Endothelial cell (in vitro differentiated cells): Measurements from ENCODE around the gene UACA. TPM values are rescaled to one million over a fixed set of nuclear protein-coding genes. Genes with fewer than 3 reads are reported as not detected.

Experiments
- DNase-seq: peaks from one replicate; pipeline ENCODE4 v3.0.0; 2021; ENCODE audit warnings: low spot score
- H3K27ac Mint-ChIP-seq: one replicate; pipeline ENCODE4 v1.8.0; 2021; ENCODE audit warnings: mixed read lengths, inconsistent platforms; ENCODE audit not compliant: unreplicated experiment
- H3K27me3 Mint-ChIP-seq: one replicate; pipeline ENCODE4 v1.8.0; 2021; ENCODE audit warnings: mild to moderate bottlenecking, moderate library complexity, mixed read lengths, inconsistent platforms; ENCODE audit not compliant: unreplicated experiment
- H3K36me3 Mint-ChIP-seq: one replicate; pipeline ENCODE4 v1.8.0; 2021; ENCODE audit warnings: mild to moderate bottlenecking, low read depth, mixed read lengths, inconsistent platforms; ENCODE audit not compliant: unreplicated experiment
- H3K4me1 Mint-ChIP-seq: one replicate; pipeline ENCODE4 v1.8.0; 2021; ENCODE audit warnings: mild to moderate bottlenecking, mixed read lengths, inconsistent platforms; ENCODE audit not compliant: unreplicated experiment
- H3K4me3 Mint-ChIP-seq: one replicate; pipeline ENCODE4 v1.8.0; 2021; ENCODE audit warnings: mild to moderate bottlenecking, mixed read lengths, inconsistent platforms; ENCODE audit not compliant: unreplicated experiment
- H3K9me3 Mint-ChIP-seq: one replicate; pipeline ENCODE4 v1.8.0; 2021; ENCODE audit warnings: mixed read lengths, inconsistent platforms; ENCODE audit not compliant: unreplicated experiment
- CTCF ChIP-seq: fragments of 200-600 bp; sonication (generic); IDR thresholded peaks from one replicate; pipeline ENCODE4 v1.5.0; 2021; ENCODE audit warnings: antibody characterized with exemption; ENCODE audit not compliant: unreplicated experiment
- total RNA-seq: library from RNA; stranded (reverse); fragmentation: NEBNext Ultra II Directional; extraction: Animal tissue kit (Norgen Biotek cat#: 25700); gene quantifications from one replicate; pipeline ENCODE4 v1.2.1, GENCODE V29; 2021; ENCODE audit not compliant: unreplicated experiment

UACA gene
- total RNA-seq, 1 donor from 2014 or later: 34.2 TPM

- Mint-ChIP-seq H3K36me3 (no peaks in the 10 kb centered on the region), H3K9me3 (no peaks in the 10 kb centered on the region), H3K27me3 (no peaks in the 10 kb centered on the region), H3K27ac (no peak overlapping the region), H3K4me1 (peaks cover 3% of the 10 kb centered on the region), H3K4me3 (no peak overlapping the region)
- no peak for DNase-seq
- no peak for TF ChIP-seq CTCF
These were observed 25.9 kb upstream of the UACA start for GRCh38 chr15:70789213-70789612.

- Mint-ChIP-seq H3K4me1 (peaks cover 3% of the 10 kb centered on the region), H3K36me3 (no peaks in the 10 kb centered on the region), H3K27ac (no peak overlapping the region), H3K4me3 (no peak overlapping the region), H3K27me3 (no peaks in the 10 kb centered on the region), H3K9me3 (no peaks in the 10 kb centered on the region)
- no peak for TF ChIP-seq CTCF
- no peak for DNase-seq
These were observed 25.0 kb upstream of the UACA start for GRCh38 chr15:70788114-70789049.

- Mint-ChIP-seq H3K36me3 (no peaks in the 10 kb centered on the region), H3K9me3 (no peaks in the 10 kb centered on the region), H3K4me1 (no peaks in the 10 kb centered on the region), H3K4me3 (no peak overlapping the region), H3K27me3 (no peaks in the 10 kb centered on the region), H3K27ac (no peak overlapping the region)
- TF ChIP-seq CTCF: no peak
- DNase-seq: no peak
These were observed 23.6 kb upstream of the UACA start for GRCh38 chr15:70786996-70787395.

- no peak overlapping the region for H3K4me3 Mint-ChIP-seq
- no peaks in the 10 kb centered on the region for H3K9me3 Mint-ChIP-seq
- no peaks in the 10 kb centered on the region for H3K27me3 Mint-ChIP-seq
- TF ChIP-seq CTCF: no peak
- H3K4me1 Mint-ChIP-seq: no peaks in the 10 kb centered on the region
- no peak for DNase-seq
- no peak overlapping the region for H3K27ac Mint-ChIP-seq
- no peaks in the 10 kb centered on the region for H3K36me3 Mint-ChIP-seq
These were observed 20.3 kb upstream of the UACA start for GRCh38 chr15:70783610-70784022.

- H3K4me1 Mint-ChIP-seq: no peaks in the 10 kb centered on the region
- H3K27me3 Mint-ChIP-seq: no peaks in the 10 kb centered on the region
- no peak for DNase-seq
- no peak overlapping the region for H3K4me3 Mint-ChIP-seq
- no peaks in the 10 kb centered on the region for H3K9me3 Mint-ChIP-seq
- H3K27ac Mint-ChIP-seq: no peak overlapping the region
- H3K36me3 Mint-ChIP-seq: no peaks in the 10 kb centered on the region
- TF ChIP-seq CTCF: no peak
These were observed 19.7 kb upstream of the UACA start for GRCh38 chr15:70783041-70783440.
